Limb (tissue), 2 donors: Measurements from ENCODE around the gene WNT8B.

Experiments used
- DNase-seq, 2 donors: peaks; one replicate each; pipeline ENCODE4 v3.0.0-alpha.2; 2016; ENCODE audit errors: extremely low spot score in 2 of 2

Gene WNT8B

GRCh38 chr10:100518761-100519241 lies 56.0 kb downstream of the WNT8B start:
- peak; percentile 56 to 76 for DNase-seq

GRCh38 chr10:100519311-100520051 lies 56.7 kb downstream of the WNT8B start, which contains the start of gene SEC31B:
Gene SEC31B (minus strand): TSS chr10:100519861. CDS start chr10:100516952, 2,909 bp downstream.
- peak in 1 of 2 donors; percentile 61 for DNase-seq

GRCh38 chr10:100520811-100521210 lies 58.0 kb downstream of the WNT8B start:
- no peak for DNase-seq

- DNase-seq, result no peak
Measured at GRCh38 chr10:100522107-100522801, 59.4 kb downstream of the WNT8B start.

GRCh38 chr10:100522945-100523344 lies 60.1 kb downstream of the WNT8B start:
- DNase-seq, result no peak

GRCh38 chr10:100524206-100524605 lies 61.4 kb downstream of the WNT8B start:
- no peak for DNase-seq

- DNase-seq, result no peak
Measured at GRCh38 chr10:100524638-100525037, 61.8 kb downstream of the WNT8B start.

DNA sequence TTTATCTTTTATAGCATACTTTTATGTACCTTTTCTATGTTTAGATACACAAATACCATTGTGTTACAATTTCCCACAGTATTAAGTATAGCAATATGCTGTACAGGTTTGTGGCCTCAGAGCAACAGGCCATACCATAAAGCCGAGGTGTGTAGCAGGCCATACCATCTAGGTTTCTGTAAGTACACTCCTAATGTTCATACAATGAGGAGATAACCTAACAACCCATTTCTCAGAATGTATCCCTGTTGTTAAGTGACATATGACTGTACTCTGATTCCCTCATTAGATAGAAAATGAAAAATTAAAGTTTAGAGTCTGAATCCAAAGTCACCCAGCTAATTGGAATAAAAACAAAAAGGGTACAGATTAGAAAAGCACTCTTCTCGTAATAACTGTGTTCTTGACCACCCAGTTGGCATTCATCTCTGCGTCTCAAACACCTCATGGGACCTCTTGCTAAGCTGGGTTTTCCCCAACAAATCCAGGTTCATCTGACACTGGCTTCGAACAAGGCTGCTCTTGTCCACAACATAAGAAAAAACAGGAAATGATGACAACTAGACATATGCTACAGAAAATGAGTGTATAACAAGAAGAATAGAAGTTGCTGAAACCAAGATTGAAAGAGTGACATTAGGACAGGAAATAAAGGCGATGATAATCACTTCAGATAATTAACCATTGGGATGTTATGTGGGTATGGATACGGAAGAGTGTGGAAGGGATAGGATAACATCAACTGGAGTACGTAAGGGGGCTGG lies 65.5 kb downstream of the WNT8B start:
- no peak for DNase-seq

DNA sequence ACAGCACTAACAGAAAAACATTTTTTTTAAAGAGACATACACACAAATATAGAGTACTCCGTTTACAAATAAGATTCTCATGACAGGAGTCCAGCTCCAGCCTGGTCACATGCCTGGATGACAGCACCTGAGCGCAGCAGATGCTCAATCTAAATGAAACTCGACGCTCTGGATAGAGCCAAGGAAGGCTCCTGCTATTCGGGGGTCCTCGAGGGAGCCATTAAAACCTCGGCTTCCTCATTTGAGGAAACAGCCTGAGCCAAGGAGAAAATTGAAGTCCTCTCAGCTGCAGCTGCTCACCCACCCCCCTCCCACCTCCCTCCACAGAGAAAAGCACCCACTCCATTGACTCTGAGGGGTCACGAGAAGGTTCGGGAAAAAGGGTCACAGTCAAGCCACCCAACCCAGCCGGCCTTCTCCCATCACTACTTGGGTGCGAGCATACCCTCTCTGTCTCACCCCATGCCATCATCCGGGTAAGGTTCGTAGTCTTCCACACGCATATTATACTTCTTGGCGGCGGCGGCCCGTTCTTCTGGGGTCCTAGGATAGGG lies 66.2 kb downstream of the WNT8B start:
- peak; percentile 33 to 70 for DNase-seq

- DNase-seq, result peak; percentile 92 to 94
Measured at GRCh38 chr10:100529475-100530298, 66.9 kb downstream of the WNT8B start, which contains the start of gene NDUFB8. Gene NDUFB8 (minus strand): TSS chr10:100529871. CDS start chr10:100529851, 20 bp downstream.

GRCh38 chr10:100531761-100532160 lies 69.0 kb downstream of the WNT8B start:
- no peak for DNase-seq
